Endothelial cell (in vitro differentiated cells): ENCODE measurements around the gene RASA3. TPM values are rescaled to one million over a fixed set of nuclear protein-coding genes. Genes with fewer than 3 reads are reported as not detected.

ENCODE experiments used
- DNase-seq: peaks from one replicate; pipeline ENCODE4 v3.0.0; 2021; ENCODE audit warnings: low spot score
- H3K27ac Mint-ChIP-seq: one replicate; pipeline ENCODE4 v1.8.0; 2021; ENCODE audit warnings: mixed read lengths, inconsistent platforms; ENCODE audit not compliant: unreplicated experiment
- H3K27me3 Mint-ChIP-seq: one replicate; pipeline ENCODE4 v1.8.0; 2021; ENCODE audit warnings: mild to moderate bottlenecking, moderate library complexity, mixed read lengths, inconsistent platforms; ENCODE audit not compliant: unreplicated experiment
- H3K36me3 Mint-ChIP-seq: one replicate; pipeline ENCODE4 v1.8.0; 2021; ENCODE audit warnings: mild to moderate bottlenecking, low read depth, mixed read lengths, inconsistent platforms; ENCODE audit not compliant: unreplicated experiment
- H3K4me1 Mint-ChIP-seq: one replicate; pipeline ENCODE4 v1.8.0; 2021; ENCODE audit warnings: mild to moderate bottlenecking, mixed read lengths, inconsistent platforms; ENCODE audit not compliant: unreplicated experiment
- H3K4me3 Mint-ChIP-seq: one replicate; pipeline ENCODE4 v1.8.0; 2021; ENCODE audit warnings: mild to moderate bottlenecking, mixed read lengths, inconsistent platforms; ENCODE audit not compliant: unreplicated experiment
- H3K9me3 Mint-ChIP-seq: one replicate; pipeline ENCODE4 v1.8.0; 2021; ENCODE audit warnings: mixed read lengths, inconsistent platforms; ENCODE audit not compliant: unreplicated experiment
- total RNA-seq: library from RNA; stranded (reverse); fragmentation: NEBNext Ultra II Directional; extraction: Animal tissue kit (Norgen Biotek cat#: 25700); gene quantifications from one replicate; pipeline ENCODE4 v1.2.1, GENCODE V29; 2021; ENCODE audit not compliant: unreplicated experiment
- TF ChIP-seq, protein P1 (sequence below): fragments of 200-600 bp; sonication (generic); IDR thresholded peaks from one replicate; pipeline ENCODE4 v1.5.0; 2021; ENCODE audit warnings: antibody characterized with exemption; ENCODE audit not compliant: unreplicated experiment

The RASA3 gene
- total RNA-seq, 1 donor from 2014 or later: 34.0 TPM

GRCh38 chr13:114124431-114124830, 8.0 kb downstream of the RASA3 start:
- H3K27ac Mint-ChIP-seq: no peak overlapping the region
- H3K9me3 Mint-ChIP-seq: no peaks in the 10 kb centered on the region
- H3K4me1 Mint-ChIP-seq: peaks cover 48% of the 10 kb centered on the region
- no peak overlapping the region for H3K4me3 Mint-ChIP-seq
- H3K36me3 Mint-ChIP-seq: peaks cover 9% of the 10 kb centered on the region
- no peak for DNase-seq
- peaks cover 20% of the 10 kb centered on the region for H3K27me3 Mint-ChIP-seq
- TF ChIP-seq, protein P1, sequence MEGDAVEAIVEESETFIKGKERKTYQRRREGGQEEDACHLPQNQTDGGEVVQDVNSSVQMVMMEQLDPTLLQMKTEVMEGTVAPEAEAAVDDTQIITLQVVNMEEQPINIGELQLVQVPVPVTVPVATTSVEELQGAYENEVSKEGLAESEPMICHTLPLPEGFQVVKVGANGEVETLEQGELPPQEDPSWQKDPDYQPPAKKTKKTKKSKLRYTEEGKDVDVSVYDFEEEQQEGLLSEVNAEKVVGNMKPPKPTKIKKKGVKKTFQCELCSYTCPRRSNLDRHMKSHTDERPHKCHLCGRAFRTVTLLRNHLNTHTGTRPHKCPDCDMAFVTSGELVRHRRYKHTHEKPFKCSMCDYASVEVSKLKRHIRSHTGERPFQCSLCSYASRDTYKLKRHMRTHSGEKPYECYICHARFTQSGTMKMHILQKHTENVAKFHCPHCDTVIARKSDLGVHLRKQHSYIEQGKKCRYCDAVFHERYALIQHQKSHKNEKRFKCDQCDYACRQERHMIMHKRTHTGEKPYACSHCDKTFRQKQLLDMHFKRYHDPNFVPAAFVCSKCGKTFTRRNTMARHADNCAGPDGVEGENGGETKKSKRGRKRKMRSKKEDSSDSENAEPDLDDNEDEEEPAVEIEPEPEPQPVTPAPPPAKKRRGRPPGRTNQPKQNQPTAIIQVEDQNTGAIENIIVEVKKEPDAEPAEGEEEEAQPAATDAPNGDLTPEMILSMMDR: no peak

DNA sequence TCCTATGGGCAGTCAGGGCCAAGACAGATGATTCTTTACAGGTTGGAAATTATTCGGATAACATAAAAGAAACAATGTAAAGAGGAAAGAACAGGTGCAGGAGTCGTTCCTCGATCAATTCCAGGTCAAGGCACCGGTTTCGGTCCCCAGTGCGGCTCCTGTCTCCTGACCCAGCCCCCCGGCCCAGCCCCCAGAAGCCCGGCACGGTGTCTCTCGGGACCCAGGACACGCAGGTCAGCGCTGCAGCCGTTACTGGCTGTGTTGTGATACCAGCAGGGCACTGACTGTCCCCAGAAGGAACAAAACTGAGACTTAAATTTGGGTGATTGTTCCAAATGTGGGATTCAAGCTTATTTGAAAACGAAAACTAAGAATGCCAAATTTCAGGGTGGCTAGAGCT, 8.5 kb downstream of the RASA3 start:
- no peak for DNase-seq
- Mint-ChIP-seq H3K4me3 (no peak overlapping the region), H3K27me3 (peaks cover 23% of the 10 kb centered on the region), H3K9me3 (no peaks in the 10 kb centered on the region), H3K36me3 (peaks cover 9% of the 10 kb centered on the region), H3K4me1 (peaks cover 48% of the 10 kb centered on the region), H3K27ac (no peak overlapping the region)
- TF ChIP-seq, protein P1: no peak

- no peak overlapping the region for H3K4me3 Mint-ChIP-seq
- peaks cover 9% of the 10 kb centered on the region for H3K36me3 Mint-ChIP-seq
- no peaks in the 10 kb centered on the region for H3K9me3 Mint-ChIP-seq
- TF ChIP-seq, protein P1: no peak
- DNase-seq: no peak
- peaks cover 49% of the 10 kb centered on the region for H3K4me1 Mint-ChIP-seq
- peaks cover 26% of the 10 kb centered on the region for H3K27me3 Mint-ChIP-seq
- no peak overlapping the region for H3K27ac Mint-ChIP-seq
Measured at GRCh38 chr13:114123448-114123847, 9.0 kb downstream of the RASA3 start.

GRCh38 chr13:114122591-114123211, 9.7 kb downstream of the RASA3 start:
- H3K36me3 Mint-ChIP-seq: peaks cover 9% of the 10 kb centered on the region
- H3K4me3 Mint-ChIP-seq: no peak overlapping the region
- TF ChIP-seq, protein P1: no peak
- peaks cover 49% of the 10 kb centered on the region for H3K4me1 Mint-ChIP-seq
- H3K27ac Mint-ChIP-seq: no peak overlapping the region
- no peak for DNase-seq
- H3K27me3 Mint-ChIP-seq: peaks cover 27% of the 10 kb centered on the region
- H3K9me3 Mint-ChIP-seq: no peaks in the 10 kb centered on the region

DNA sequence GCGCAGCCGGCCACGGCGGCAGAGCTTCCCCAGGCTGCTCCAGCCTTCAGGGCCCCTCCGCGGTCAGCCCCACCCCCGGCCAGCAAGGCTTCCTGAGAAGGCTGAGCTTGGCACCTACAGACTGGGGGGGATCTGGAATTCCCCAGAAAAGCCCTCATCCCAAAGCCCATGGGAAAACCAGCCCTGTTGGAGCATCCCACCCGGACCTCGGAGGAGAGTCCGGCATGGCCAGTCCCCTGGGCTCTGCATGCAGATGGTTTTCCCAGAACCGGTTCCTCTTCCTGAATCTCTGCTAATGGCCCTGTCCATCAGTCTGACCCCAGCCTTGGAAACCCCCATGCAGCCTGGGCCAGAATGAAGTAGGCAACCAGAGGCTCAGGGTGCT, 10.3 kb downstream of the RASA3 start:
- TF ChIP-seq, protein P1: no peak
- Mint-ChIP-seq H3K4me3 (no peak overlapping the region), H3K36me3 (peaks cover 9% of the 10 kb centered on the region), H3K9me3 (no peaks in the 10 kb centered on the region), H3K27ac (no peak overlapping the region), H3K27me3 (peaks cover 22% of the 10 kb centered on the region), H3K4me1 (peaks cover 45% of the 10 kb centered on the region)
- DNase-seq: no peak
